DOHH2 (cell line): Measurements from ENCODE around the gene PRDM11.

Experiments
- CTCF ChIP-seq: fragments of 200-600 bp; sonication (generic); IDR thresholded peaks from one replicate; pipeline ENCODE4 v1.5.1; 2014; ENCODE audit warnings: antibody characterized with exemption, mild to moderate bottlenecking, low read depth, low read length; ENCODE audit not compliant: poor library complexity, severe bottlenecking
- EZH2phosphoT487 ChIP-seq: fragments of 200-600 bp; sonication (generic); IDR thresholded peaks from 2 replicates; pipeline ENCODE4 v1.6.1; 2017; ENCODE audit warnings: borderline replicate concordance, mild to moderate bottlenecking, antibody characterized with exemption, low read length, moderate library complexity, mixed read lengths

GRCh38 chr11:45142241-45143055 lies 4.0 kb upstream of the PRDM11 start:
- no peak for TF ChIP-seq CTCF
- no peak for TF ChIP-seq EZH2phosphoT487
